ENCODE results near the gene MRPL16. TPM values are rescaled to one million over a fixed set of nuclear protein-coding genes. Genes with fewer than 3 reads are reported as not detected.
"Not testable (repeated sequence)": the region's sequence is repeated elsewhere in the genome, so short reads cannot be mapped to it uniquely, and the experiment has no call there.

The MRPL16 gene
- polyA plus RNA-seq, 2 donors: 44.8 to 58.1 TPM

- 36 to 62% methylated on average over 2 of the region's 2 CpGs for WGBS, 2 donors
Observed at GRCh38 chr11:59801160-59801706, 9.3 kb downstream of the MRPL16 start.

GRCh38 chr11:59800390-59801025, 10.1 kb downstream of the MRPL16 start:
- H3K9me3 ChIP-seq (ENCODE audit: control insufficient read depth in 2 of 2, insufficient read depth in 1 of 2, low read depth in 1 of 2, low read length in 1 of 2): no peaks in the 10 kb centered on the region
- H3K27me3 ChIP-seq (ENCODE audit: control insufficient read depth in 1 of 2, insufficient read depth in 2 of 2, low read length in 2 of 2): no peaks in the 10 kb centered on the region
- peak overlapping the region; percentile 43 to 52 for H3K27ac ChIP-seq (ENCODE audit: low read depth in 2 of 2, low read length in 1 of 2)
- no peak overlapping the region for H3K4me3 ChIP-seq (ENCODE audit: low read depth in 1 of 2, low read length in 2 of 2)
- no peaks in the 10 kb centered on the region for H3K4me1 ChIP-seq (ENCODE audit: control insufficient read depth in 2 of 2, insufficient read depth in 2 of 2, low read length in 1 of 2)
- peaks cover 7 to 10% of the 10 kb centered on the region in 2 donors for H3K36me3 ChIP-seq (ENCODE audit: control insufficient read depth in 2 of 2, insufficient read depth in 2 of 2, low read length in 1 of 2)
- WGBS, 2 donors: 70 to 74% methylated on average over 7 of the region's 7 CpGs

More at GRCh38 chr11:59801160-59801706, 9.3 kb downstream of the MRPL16 start:
- H3K4me1 ChIP-seq (ENCODE audit: control insufficient read depth in 2 of 2, insufficient read depth in 2 of 2, low read length in 1 of 2): no peaks in the 10 kb centered on the region
- H3K9me3 ChIP-seq (ENCODE audit: control insufficient read depth in 2 of 2, insufficient read depth in 1 of 2, low read depth in 1 of 2, low read length in 1 of 2): no peaks in the 10 kb centered on the region
- peak overlapping the region in 1 of 2 donors; percentile 38 for H3K27ac ChIP-seq (ENCODE audit: low read depth in 2 of 2, low read length in 1 of 2)
- no peaks in the 10 kb centered on the region for H3K27me3 ChIP-seq (ENCODE audit: control insufficient read depth in 1 of 2, insufficient read depth in 2 of 2, low read length in 2 of 2)
- peaks cover 4 to 7% of the 10 kb centered on the region in 2 donors for H3K36me3 ChIP-seq (ENCODE audit: control insufficient read depth in 2 of 2, insufficient read depth in 2 of 2, low read length in 1 of 2)
- no peak overlapping the region for H3K4me3 ChIP-seq (ENCODE audit: low read depth in 1 of 2, low read length in 2 of 2)

GRCh38 chr11:59794417-59794816, 16.2 kb downstream of the MRPL16 start:
- H3K36me3 ChIP-seq (ENCODE audit: control insufficient read depth in 2 of 2, insufficient read depth in 2 of 2, low read length in 1 of 2): peaks cover 14 to 32% of the 10 kb centered on the region in 2 donors
- WGBS, 2 donors: 83 to 89% methylated on average over 3 of the region's 3 CpGs
- no peaks in the 10 kb centered on the region for H3K27me3 ChIP-seq (ENCODE audit: control insufficient read depth in 1 of 2, insufficient read depth in 2 of 2, low read length in 2 of 2)
- H3K27ac ChIP-seq (ENCODE audit: low read depth in 2 of 2, low read length in 1 of 2): no peak overlapping the region
- no peaks in the 10 kb centered on the region for H3K4me1 ChIP-seq (ENCODE audit: control insufficient read depth in 2 of 2, insufficient read depth in 2 of 2, low read length in 1 of 2)
- no peaks in the 10 kb centered on the region for H3K9me3 ChIP-seq (ENCODE audit: control insufficient read depth in 2 of 2, insufficient read depth in 1 of 2, low read depth in 1 of 2, low read length in 1 of 2)
- no peak overlapping the region for H3K4me3 ChIP-seq (ENCODE audit: low read depth in 1 of 2, low read length in 2 of 2)

GRCh38 chr11:59792507-59792906, 18.1 kb downstream of the MRPL16 start:
- Histone ChIP-seq H3K4me3 (ENCODE audit: low read depth in 1 of 2, low read length in 2 of 2) (no peak overlapping the region), H3K27ac (ENCODE audit: low read depth in 2 of 2, low read length in 1 of 2) (no peak overlapping the region), H3K4me1 (ENCODE audit: control insufficient read depth in 2 of 2, insufficient read depth in 2 of 2, low read length in 1 of 2) (no peaks in the 10 kb centered on the region), H3K36me3 (ENCODE audit: control insufficient read depth in 2 of 2, insufficient read depth in 2 of 2, low read length in 1 of 2) (peaks cover 13 to 30% of the 10 kb centered on the region in 2 donors), H3K27me3 (ENCODE audit: control insufficient read depth in 1 of 2, insufficient read depth in 2 of 2, low read length in 2 of 2) (no peaks in the 10 kb centered on the region), H3K9me3 (ENCODE audit: control insufficient read depth in 2 of 2, insufficient read depth in 1 of 2, low read depth in 1 of 2, low read length in 1 of 2) (no peaks in the 10 kb centered on the region)
- 83 to 84% methylated on average over 1 of the region's 1 CpG for WGBS, 2 donors

- WGBS, 2 donors: 88 to 94% methylated on average over 4 of the region's 4 CpGs
- peaks cover 11 to 29% of the 10 kb centered on the region in 2 donors for H3K36me3 ChIP-seq (ENCODE audit: control insufficient read depth in 2 of 2, insufficient read depth in 2 of 2, low read length in 1 of 2)
Observed at GRCh38 chr11:59791639-59792038, 18.9 kb downstream of the MRPL16 start.

GRCh38 chr11:59787816-59788215, 22.8 kb downstream of the MRPL16 start:
- no peaks in the 10 kb centered on the region for H3K27me3 ChIP-seq (ENCODE audit: control insufficient read depth in 1 of 2, insufficient read depth in 2 of 2, low read length in 2 of 2)
- H3K9me3 ChIP-seq (ENCODE audit: control insufficient read depth in 2 of 2, insufficient read depth in 1 of 2, low read depth in 1 of 2, low read length in 1 of 2): no peaks in the 10 kb centered on the region
- peaks cover 0 to 4% of the 10 kb centered on the region in 2 donors for H3K4me1 ChIP-seq (ENCODE audit: control insufficient read depth in 2 of 2, insufficient read depth in 2 of 2, low read length in 1 of 2)
- WGBS, 2 donors: 61 to 66% methylated on average over 3 of the region's 3 CpGs
- no peak overlapping the region for H3K27ac ChIP-seq (ENCODE audit: low read depth in 2 of 2, low read length in 1 of 2)
- peaks cover 0 to 10% of the 10 kb centered on the region in 2 donors for H3K36me3 ChIP-seq (ENCODE audit: control insufficient read depth in 2 of 2, insufficient read depth in 2 of 2, low read length in 1 of 2)
- no peak overlapping the region for H3K4me3 ChIP-seq (ENCODE audit: low read depth in 1 of 2, low read length in 2 of 2)

More at GRCh38 chr11:59791639-59792038, 18.9 kb downstream of the MRPL16 start:
- no peaks in the 10 kb centered on the region for H3K9me3 ChIP-seq (ENCODE audit: control insufficient read depth in 2 of 2, insufficient read depth in 1 of 2, low read depth in 1 of 2, low read length in 1 of 2)
- H3K4me1 ChIP-seq (ENCODE audit: control insufficient read depth in 2 of 2, insufficient read depth in 2 of 2, low read length in 1 of 2): peaks cover 0 to 4% of the 10 kb centered on the region in 2 donors
- H3K27me3 ChIP-seq (ENCODE audit: control insufficient read depth in 1 of 2, insufficient read depth in 2 of 2, low read length in 2 of 2): no peaks in the 10 kb centered on the region
- no peak overlapping the region for H3K27ac ChIP-seq (ENCODE audit: low read depth in 2 of 2, low read length in 1 of 2)
- no peak overlapping the region for H3K4me3 ChIP-seq (ENCODE audit: low read depth in 1 of 2, low read length in 2 of 2)

- Histone ChIP-seq H3K4me3 (ENCODE audit: low read depth in 1 of 2, low read length in 2 of 2) (no peak overlapping the region), H3K4me1 (ENCODE audit: control insufficient read depth in 2 of 2, insufficient read depth in 2 of 2, low read length in 1 of 2) (peaks cover 0 to 4% of the 10 kb centered on the region in 2 donors), H3K27ac (ENCODE audit: low read depth in 2 of 2, low read length in 1 of 2) (no peak overlapping the region), H3K36me3 (ENCODE audit: control insufficient read depth in 2 of 2, insufficient read depth in 2 of 2, low read length in 1 of 2) (peaks cover 0 to 7% of the 10 kb centered on the region in 2 donors), H3K27me3 (ENCODE audit: control insufficient read depth in 1 of 2, insufficient read depth in 2 of 2, low read length in 2 of 2) (no peaks in the 10 kb centered on the region), H3K9me3 (ENCODE audit: control insufficient read depth in 2 of 2, insufficient read depth in 1 of 2, low read depth in 1 of 2, low read length in 1 of 2) (no peaks in the 10 kb centered on the region)
- WGBS, 2 donors: 69 to 76% methylated on average over 4 of the region's 4 CpGs
Observed at GRCh38 chr11:59787255-59787588, 23.4 kb downstream of the MRPL16 start.

GRCh38 chr11:59785818-59786217, 24.8 kb downstream of the MRPL16 start:
- no peak overlapping the region for H3K4me3 ChIP-seq (ENCODE audit: low read depth in 1 of 2, low read length in 2 of 2)
- no peaks in the 10 kb centered on the region for H3K9me3 ChIP-seq (ENCODE audit: control insufficient read depth in 2 of 2, insufficient read depth in 1 of 2, low read depth in 1 of 2, low read length in 1 of 2)
- 92 to 93% methylated on average over 4 of the region's 4 CpGs for WGBS, 2 donors
- H3K36me3 ChIP-seq (ENCODE audit: control insufficient read depth in 2 of 2, insufficient read depth in 2 of 2, low read length in 1 of 2): peaks cover 0 to 4% of the 10 kb centered on the region in 2 donors
- peaks cover 0 to 4% of the 10 kb centered on the region in 2 donors for H3K4me1 ChIP-seq (ENCODE audit: control insufficient read depth in 2 of 2, insufficient read depth in 2 of 2, low read length in 1 of 2)
- no peaks in the 10 kb centered on the region for H3K27me3 ChIP-seq (ENCODE audit: control insufficient read depth in 1 of 2, insufficient read depth in 2 of 2, low read length in 2 of 2)
- no peak overlapping the region for H3K27ac ChIP-seq (ENCODE audit: low read depth in 2 of 2, low read length in 1 of 2)

GRCh38 chr11:59784441-59784840, 26.1 kb downstream of the MRPL16 start:
- not testable (repeated sequence) for H3K27me3 ChIP-seq (ENCODE audit: control insufficient read depth in 1 of 2, insufficient read depth in 2 of 2, low read length in 2 of 2); H3K4me3 ChIP-seq (ENCODE audit: low read depth in 1 of 2, low read length in 2 of 2); H3K36me3 ChIP-seq (ENCODE audit: control insufficient read depth in 2 of 2, insufficient read depth in 2 of 2, low read length in 1 of 2); H3K9me3 ChIP-seq (ENCODE audit: control insufficient read depth in 2 of 2, insufficient read depth in 1 of 2, low read depth in 1 of 2, low read length in 1 of 2); H3K27ac ChIP-seq (ENCODE audit: low read depth in 2 of 2, low read length in 1 of 2); H3K4me1 ChIP-seq (ENCODE audit: control insufficient read depth in 2 of 2, insufficient read depth in 2 of 2, low read length in 1 of 2)
- 85 to 88% methylated on average over 5 of the region's 5 CpGs for WGBS, 2 donors

- no peaks in the 10 kb centered on the region for H3K27me3 ChIP-seq (ENCODE audit: control insufficient read depth in 1 of 2, insufficient read depth in 2 of 2, low read length in 2 of 2)
- peaks cover 0 to 4% of the 10 kb centered on the region in 2 donors for H3K4me1 ChIP-seq (ENCODE audit: control insufficient read depth in 2 of 2, insufficient read depth in 2 of 2, low read length in 1 of 2)
- no peak overlapping the region for H3K4me3 ChIP-seq (ENCODE audit: low read depth in 1 of 2, low read length in 2 of 2)
- no peaks in the 10 kb centered on the region for H3K9me3 ChIP-seq (ENCODE audit: control insufficient read depth in 2 of 2, insufficient read depth in 1 of 2, low read depth in 1 of 2, low read length in 1 of 2)
- H3K27ac ChIP-seq (ENCODE audit: low read depth in 2 of 2, low read length in 1 of 2): no peak overlapping the region
- peaks cover 0 to 3% of the 10 kb centered on the region in 2 donors for H3K36me3 ChIP-seq (ENCODE audit: control insufficient read depth in 2 of 2, insufficient read depth in 2 of 2, low read length in 1 of 2)
- 74 to 82% methylated on average over 4 of the region's 4 CpGs for WGBS, 2 donors
Observed at GRCh38 chr11:59783632-59784090, 26.9 kb downstream of the MRPL16 start.
